ENCODE data around the gene NRG3. TPM values are rescaled to one million over a fixed set of nuclear protein-coding genes. Genes with fewer than 3 reads are reported as not detected.

NRG3 gene
- total RNA-seq, 4 donors from 2014 or later, result 0.22 to 2.4 TPM; not detected in 2

DNA sequence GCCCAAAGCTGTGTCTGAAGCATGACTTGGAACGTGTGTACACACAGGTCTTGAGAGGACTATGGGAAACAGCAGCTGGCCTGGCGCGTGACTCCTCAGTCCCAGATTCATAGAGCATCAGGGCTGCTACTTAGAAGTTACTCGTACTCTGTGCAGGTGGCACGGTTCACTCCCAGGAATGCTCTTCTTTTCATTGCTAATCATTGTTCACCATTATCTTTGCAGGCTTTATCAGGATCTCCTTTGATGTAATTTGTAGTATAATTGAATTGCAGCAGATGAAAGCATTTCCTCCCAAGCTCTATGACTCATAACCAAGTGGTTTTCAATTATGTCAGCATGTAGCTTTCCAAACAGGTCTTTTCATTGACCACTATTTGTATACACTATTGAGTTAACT lies 938.9 kb downstream of the NRG3 start:
- TF ChIP-seq, protein P1, sequence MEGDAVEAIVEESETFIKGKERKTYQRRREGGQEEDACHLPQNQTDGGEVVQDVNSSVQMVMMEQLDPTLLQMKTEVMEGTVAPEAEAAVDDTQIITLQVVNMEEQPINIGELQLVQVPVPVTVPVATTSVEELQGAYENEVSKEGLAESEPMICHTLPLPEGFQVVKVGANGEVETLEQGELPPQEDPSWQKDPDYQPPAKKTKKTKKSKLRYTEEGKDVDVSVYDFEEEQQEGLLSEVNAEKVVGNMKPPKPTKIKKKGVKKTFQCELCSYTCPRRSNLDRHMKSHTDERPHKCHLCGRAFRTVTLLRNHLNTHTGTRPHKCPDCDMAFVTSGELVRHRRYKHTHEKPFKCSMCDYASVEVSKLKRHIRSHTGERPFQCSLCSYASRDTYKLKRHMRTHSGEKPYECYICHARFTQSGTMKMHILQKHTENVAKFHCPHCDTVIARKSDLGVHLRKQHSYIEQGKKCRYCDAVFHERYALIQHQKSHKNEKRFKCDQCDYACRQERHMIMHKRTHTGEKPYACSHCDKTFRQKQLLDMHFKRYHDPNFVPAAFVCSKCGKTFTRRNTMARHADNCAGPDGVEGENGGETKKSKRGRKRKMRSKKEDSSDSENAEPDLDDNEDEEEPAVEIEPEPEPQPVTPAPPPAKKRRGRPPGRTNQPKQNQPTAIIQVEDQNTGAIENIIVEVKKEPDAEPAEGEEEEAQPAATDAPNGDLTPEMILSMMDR (IDR thresholded peaks at IDR 0.05; ENCODE audit: low read depth), result no peak

DNA sequence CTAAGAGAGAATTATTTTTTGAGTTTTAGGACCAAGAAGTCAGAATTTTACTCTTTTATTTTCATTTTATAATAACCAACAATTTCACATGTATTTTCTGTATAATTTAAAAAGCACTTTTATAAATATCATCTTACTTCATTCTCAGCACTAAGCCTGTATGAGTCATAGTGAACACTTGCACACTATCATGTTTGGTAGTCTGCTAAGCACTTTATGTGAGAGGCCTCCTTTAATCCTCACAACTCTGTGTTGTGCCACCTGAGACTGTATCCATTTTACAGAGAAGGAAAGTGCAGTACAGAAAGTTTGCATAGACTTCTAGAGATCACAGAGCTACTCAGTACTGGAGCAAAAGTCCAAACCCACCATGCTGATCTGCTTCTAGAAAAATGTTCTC lies 939.6 kb downstream of the NRG3 start:
- TF ChIP-seq, protein P1 (IDR thresholded peaks at IDR 0.05; ENCODE audit: low read depth), result no peak

DNA sequence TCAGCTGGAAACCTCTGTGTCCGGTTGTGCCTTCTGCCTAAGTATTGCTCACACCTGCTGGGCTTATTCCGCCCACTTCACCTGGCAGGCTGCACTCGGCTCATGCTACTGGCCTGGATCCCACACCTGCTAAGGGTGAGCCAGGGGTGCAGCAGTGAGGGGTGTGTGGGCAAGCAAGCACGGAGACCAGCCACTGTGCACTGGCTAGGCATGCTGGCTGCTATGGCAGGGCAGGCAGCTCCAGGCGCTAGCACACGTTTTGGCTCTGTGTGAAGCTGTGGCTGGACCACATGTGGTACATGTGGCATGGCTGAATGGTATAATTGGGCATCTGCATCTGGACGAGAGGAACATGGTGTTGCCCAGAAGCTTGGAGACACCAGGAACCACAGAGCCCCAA lies 940.7 kb downstream of the NRG3 start:
- TF ChIP-seq, protein P1 (IDR thresholded peaks at IDR 0.05; ENCODE audit: low read depth), result no peak

DNA sequence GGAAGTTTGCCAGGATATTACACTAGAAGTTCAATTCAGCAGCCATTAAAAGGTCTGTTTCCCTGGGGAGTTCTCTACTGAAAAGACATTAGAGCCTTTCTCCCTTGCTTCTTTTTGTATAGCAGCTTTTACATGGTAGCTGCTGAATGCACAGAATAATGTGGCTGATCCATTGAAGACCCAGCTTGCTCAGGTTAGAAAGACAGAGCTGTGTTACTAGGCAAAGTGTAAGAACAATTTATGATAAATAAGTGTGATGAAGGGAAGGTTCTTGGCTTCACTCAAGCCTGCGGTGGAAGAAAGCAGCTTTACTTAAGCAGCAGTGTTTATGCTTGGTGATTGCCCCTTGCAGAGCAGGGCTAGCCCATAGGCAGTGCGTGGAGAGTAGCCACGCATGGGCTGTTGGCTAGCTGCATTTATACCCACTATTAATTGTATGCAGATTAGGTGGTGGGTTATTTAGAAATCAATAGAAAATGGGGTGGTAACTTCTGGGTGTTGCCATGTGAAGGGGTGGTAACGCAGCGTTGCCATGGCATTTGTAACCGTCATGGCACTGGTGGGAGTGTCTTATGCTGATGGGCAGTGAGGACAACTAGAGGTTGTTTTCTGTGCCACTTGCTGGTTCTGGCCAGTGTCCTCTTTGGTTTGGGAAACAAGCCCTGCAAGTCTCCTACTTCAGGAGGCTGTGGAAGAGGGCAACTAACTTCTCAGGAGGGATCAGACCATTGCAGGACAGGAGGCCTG lies 942.9 kb downstream of the NRG3 start:
- TF ChIP-seq, protein P1 (IDR thresholded peaks at IDR 0.05; ENCODE audit: low read depth), result no peak

DNA sequence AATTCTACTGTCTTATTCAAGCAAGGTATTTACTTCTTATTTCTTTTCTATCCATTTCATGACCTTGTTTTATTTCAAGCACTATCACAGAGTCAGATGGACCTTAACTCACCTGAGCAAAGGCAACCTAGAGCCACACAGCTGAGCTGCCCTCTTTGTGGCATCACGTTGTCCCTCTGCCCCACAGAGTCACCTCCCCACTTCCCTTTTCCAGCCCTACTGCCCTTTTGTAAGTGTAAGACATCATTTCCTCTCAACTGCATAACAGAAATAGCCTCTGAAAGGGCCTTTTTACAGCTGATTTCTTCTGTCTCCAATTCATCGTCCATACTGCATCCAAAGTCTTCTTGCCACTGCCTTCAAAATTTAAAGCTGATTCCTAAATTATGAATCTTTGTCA lies 946.0 kb downstream of the NRG3 start:
- TF ChIP-seq, protein P1 (IDR thresholded peaks at IDR 0.05; ENCODE audit: low read depth), result no peak

DNA sequence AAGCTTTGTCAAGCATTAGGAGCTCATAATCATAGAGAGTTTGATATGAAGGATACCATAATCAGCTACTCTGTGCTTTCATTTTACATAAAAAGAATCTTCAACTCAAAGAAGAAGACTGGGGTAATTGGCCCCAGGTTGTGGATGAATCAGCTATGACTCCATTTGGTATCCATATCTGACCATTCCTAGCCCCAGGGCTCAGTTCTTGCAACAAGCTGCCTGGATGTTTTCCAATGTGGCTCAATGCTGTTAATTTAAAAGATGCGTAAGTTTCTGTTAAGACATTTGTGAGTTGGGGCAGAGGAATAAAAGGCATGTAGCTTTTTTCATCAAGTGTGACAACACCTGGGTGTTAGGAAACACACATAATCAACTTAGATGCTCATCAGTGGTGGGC lies 951.1 kb downstream of the NRG3 start:
- TF ChIP-seq, protein P1 (IDR thresholded peaks at IDR 0.05; ENCODE audit: low read depth), result no peak

DNA sequence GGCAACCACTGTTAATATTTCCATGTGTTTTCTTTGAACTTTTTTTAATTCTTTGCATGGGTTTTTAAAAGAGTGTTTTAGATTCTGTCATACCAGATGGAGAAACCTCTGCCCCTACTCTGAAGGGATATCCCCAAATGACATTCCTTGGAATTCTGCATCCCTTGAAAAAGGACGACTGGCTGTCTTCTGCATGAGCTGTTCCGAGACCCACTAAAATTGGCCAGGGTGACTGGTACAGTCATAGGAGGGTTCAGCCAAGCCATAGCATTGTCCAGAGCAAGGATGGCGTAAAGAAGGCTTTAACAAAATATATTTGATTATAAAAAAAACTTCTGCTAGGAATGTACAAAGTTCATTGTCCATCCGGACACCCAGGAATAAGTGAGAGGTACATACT lies 952.9 kb downstream of the NRG3 start:
- TF ChIP-seq, protein P1 (IDR thresholded peaks at IDR 0.05; ENCODE audit: low read depth), result no peak

All from subcutaneous adipose tissue (tissue), 4 donors.